NCI-H526 treated with DMSO at 0.1 percent for 48 hours (cell line): ENCODE results near the gene EMP2.
"Not testable (repeated sequence)": the region's sequence is repeated elsewhere in the genome, so short reads cannot be mapped to it uniquely, and the experiment has no call there.

Experiments
- DNase-seq: peaks from one replicate; lab custom pipeline; 2025; lab: John Stamatoyannopoulos, UW

Gene EMP2

GRCh38 chr16:10579965-10580882 lies at the start of gene EMP2:
Gene EMP2 (minus strand): TSS chr16:10580598. CDS start chr16:10547617, 32,981 bp downstream.
- peak; percentile 69 for DNase-seq

- no peak for DNase-seq
Measured at GRCh38 chr16:10629592-10629963, 49.2 kb upstream of the EMP2 start.

GRCh38 chr16:10625595-10626357 lies 45.4 kb upstream of the EMP2 start:
- DNase-seq, result no peak

GRCh38 chr16:10624527-10624926 lies 44.1 kb upstream of the EMP2 start:
- DNase-seq, result no peak

- DNase-seq, result no peak
Measured at GRCh38 chr16:10623059-10623458, 42.7 kb upstream of the EMP2 start.

GRCh38 chr16:10622036-10622921 lies 41.9 kb upstream of the EMP2 start:
- DNase-seq, result no peak

GRCh38 chr16:10621216-10621949 lies 41.0 kb upstream of the EMP2 start:
- not testable (repeated sequence) for DNase-seq

- no peak for DNase-seq
Measured at GRCh38 chr16:10620120-10620519, 39.7 kb upstream of the EMP2 start.

- peak; percentile 56 for DNase-seq
Measured at GRCh38 chr16:10619271-10619849, 39.0 kb upstream of the EMP2 start.

GRCh38 chr16:10618710-10619209 lies 38.4 kb upstream of the EMP2 start:
- no peak for DNase-seq

- no peak for DNase-seq
Measured at GRCh38 chr16:10617662-10618420, 37.4 kb upstream of the EMP2 start.

GRCh38 chr16:10616756-10617640 lies 36.6 kb upstream of the EMP2 start:
- DNase-seq, result peak; percentile 41

GRCh38 chr16:10616419-10616755 lies 36.0 kb upstream of the EMP2 start:
- DNase-seq, result no peak

- DNase-seq, result no peak
Measured at GRCh38 chr16:10614685-10615084, 34.3 kb upstream of the EMP2 start.

- no peak for DNase-seq
Measured at GRCh38 chr16:10613785-10614485, 33.5 kb upstream of the EMP2 start.

- no peak for DNase-seq
Measured at GRCh38 chr16:10612649-10613179, 32.3 kb upstream of the EMP2 start.

- DNase-seq, result no peak
Measured at GRCh38 chr16:10611825-10612342, 31.5 kb upstream of the EMP2 start.
